Activated T-helper 17 cell treated with anti-CD3 and anti-CD28 coated beads, Interleukin-2, amount 50 U/mL, for 72 hours (primary cell): ENCODE measurements around the gene AK4. TPM values are rescaled to one million over a fixed set of nuclear protein-coding genes. Genes with fewer than 3 reads are reported as not detected.
"Not testable (repeated sequence)": the region's sequence is repeated elsewhere in the genome, so short reads cannot be mapped to it uniquely, and the experiment has no call there.

ENCODE experiments used
- ATAC-seq: fragments of 150-1000 bp; cut with Tn5 transposase; replicated peaks from 2 replicates; pipeline ENCODE4 v1.10.0; 2021; ENCODE audit warnings: mild to moderate bottlenecking, moderate library complexity
- H3K27ac Mint-ChIP-seq: one replicate; pipeline ENCODE4 v1.8.0; 2022; ENCODE audit warnings: mixed read lengths
- H3K27me3 Mint-ChIP-seq: one replicate; pipeline ENCODE4 v1.8.0; 2022; ENCODE audit warnings: mixed read lengths
- H3K36me3 Mint-ChIP-seq: one replicate; pipeline ENCODE4 v1.8.0; 2022; ENCODE audit warnings: low read depth, mild to moderate bottlenecking, mixed read lengths
- H3K4me1 Mint-ChIP-seq: one replicate; pipeline ENCODE4 v1.8.0; 2022; ENCODE audit warnings: mixed read lengths
- H3K4me3 Mint-ChIP-seq: one replicate; pipeline ENCODE4 v1.8.0; 2022; ENCODE audit warnings: mild to moderate bottlenecking, mixed read lengths
- H3K9me3 Mint-ChIP-seq: one replicate; pipeline ENCODE4 v1.8.0; 2022; ENCODE audit warnings: mixed read lengths
- total RNA-seq, 2 donors: library from RNA; stranded (reverse); gene quantifications; one replicate each; pipeline ENCODE4 v1.2.3, GENCODE V29; 2022

Gene AK4
- total RNA-seq, 2 donors from 2014 or later, result 112 to 142 TPM

DNA sequence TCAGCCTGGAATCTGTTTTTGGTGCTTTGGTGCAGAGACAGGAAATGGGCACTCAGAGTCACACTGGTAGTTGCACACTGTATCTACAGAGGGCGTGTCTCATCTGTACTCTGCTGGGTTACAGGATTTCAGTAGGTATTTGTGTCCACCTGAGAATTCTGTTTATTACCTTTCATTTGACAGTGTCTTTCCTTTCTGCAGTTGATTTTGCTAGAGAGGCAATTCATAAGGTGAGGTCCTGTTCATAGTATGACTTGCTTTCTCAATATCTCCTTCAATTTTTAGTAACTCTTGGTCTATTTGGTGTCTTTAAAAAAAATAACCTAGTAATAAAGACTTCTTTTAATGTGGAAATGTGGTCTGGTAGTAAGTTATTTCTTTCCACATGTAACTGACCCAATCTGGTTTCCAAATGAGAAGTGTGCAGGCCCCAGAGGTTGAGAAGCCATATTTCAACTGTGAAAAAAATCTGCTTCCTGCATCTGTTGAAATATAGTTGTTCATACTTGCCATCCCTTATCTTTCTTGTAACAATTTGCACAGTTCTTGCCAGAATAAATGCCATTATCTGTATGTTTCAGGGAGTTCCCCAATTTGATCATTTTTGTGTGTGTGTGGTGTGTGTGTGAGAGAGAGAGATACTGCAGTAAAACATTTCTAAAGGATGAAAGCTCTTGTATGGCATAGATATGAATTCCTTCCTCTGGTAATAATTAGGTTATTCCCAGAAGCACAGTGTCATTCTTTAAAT is 82.9 kb downstream of the AK4 start:
- H3K27me3 Mint-ChIP-seq, result peaks cover 9% of the 10 kb centered on the region
- H3K27ac Mint-ChIP-seq, result peak overlapping the region; percentile 77
- H3K36me3 Mint-ChIP-seq, result peaks cover 6% of the 10 kb centered on the region
- H3K9me3 Mint-ChIP-seq, result no peaks in the 10 kb centered on the region
- H3K4me1 Mint-ChIP-seq, result peaks cover 24% of the 10 kb centered on the region
- ATAC-seq, result peak; percentile 74
- peak overlapping the region; percentile 12 for H3K4me3 Mint-ChIP-seq

DNA sequence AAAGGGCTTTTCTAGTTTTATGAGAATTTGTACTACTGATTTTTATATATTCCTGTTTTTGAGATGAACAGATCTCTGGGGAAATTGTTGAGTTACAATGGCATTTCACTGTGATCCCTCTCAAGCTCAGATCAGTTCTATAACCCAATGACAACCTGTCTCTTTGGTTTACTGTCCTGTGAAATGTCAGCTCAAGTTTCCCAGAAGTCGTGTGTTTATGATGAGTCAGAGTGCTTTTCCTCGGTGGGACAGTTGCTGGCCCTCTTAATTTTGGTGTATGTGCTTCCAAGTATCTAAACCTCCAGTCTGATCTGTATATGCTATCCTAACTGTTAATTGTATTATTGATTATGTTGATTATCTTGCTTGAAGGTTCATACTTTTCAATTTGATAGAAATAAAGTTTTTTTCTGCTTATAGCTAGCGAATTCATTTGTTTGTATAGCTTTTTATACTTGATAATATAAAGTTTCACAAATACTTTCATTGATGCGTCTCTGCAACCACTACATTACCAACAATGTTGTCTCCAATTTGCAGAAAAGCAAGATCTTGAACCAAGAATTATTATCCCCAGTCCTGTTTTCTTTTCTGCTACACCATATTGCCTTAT is 83.8 kb downstream of the AK4 start:
- Mint-ChIP-seq H3K4me1 (peaks cover 24% of the 10 kb centered on the region), H3K4me3 (peak overlapping the region; percentile 5), H3K9me3 (no peaks in the 10 kb centered on the region), H3K27ac (peak overlapping the region; percentile 77), H3K27me3 (peaks cover 9% of the 10 kb centered on the region), H3K36me3 (peaks cover under 1% of the 10 kb centered on the region)
- peak; percentile 30 for ATAC-seq

DNA sequence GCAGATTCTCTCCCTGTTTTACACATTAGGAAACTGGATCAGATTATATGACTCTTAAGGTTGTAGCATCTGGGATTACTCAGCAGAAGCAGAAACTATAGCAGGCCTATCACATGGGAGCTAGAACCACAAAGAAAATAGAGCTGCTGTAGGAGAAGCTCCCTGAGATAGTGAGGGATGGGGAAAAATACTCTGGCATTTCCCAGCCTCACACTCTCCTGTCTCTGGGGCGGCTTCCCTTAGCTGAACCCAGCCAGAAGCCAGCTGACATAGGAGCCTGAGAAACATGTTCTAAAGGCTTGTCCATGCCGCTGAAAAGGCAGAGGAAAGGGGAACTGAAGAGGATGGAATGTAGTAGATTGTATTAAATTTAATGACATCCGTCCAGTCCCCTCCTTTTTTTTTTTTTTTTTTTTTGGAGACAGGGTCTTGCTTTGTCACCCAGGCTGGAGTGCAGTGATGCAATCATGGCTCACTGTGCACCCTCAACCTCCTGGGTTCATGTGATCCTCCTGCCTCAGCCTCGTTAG is 84.5 kb downstream of the AK4 start:
- peaks cover 9% of the 10 kb centered on the region for H3K27me3 Mint-ChIP-seq

DNA sequence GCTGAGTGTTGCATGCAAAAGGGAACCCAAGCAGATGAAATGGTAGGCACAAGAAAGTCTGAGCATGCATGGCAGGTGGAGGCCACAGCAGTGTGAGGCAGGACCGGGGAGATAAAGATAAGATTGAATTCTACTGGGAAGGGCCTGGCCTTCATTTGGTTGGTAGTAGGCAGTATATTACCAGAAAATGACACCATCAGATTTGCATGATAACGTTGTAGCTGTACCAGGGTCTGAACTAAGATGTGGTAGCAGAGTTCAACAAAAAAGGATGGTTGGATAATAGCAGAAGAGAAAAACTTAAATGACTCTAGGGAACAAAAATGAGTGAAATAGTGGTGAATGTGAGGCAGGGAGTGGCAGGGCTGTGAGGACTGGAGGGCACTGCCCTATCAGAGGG is 85.8 kb downstream of the AK4 start:
- Mint-ChIP-seq H3K4me3 (no peak overlapping the region), H3K27ac (no peak overlapping the region), H3K36me3 (no peaks in the 10 kb centered on the region), H3K27me3 (peaks cover 9% of the 10 kb centered on the region), H3K4me1 (peaks cover 24% of the 10 kb centered on the region), H3K9me3 (no peaks in the 10 kb centered on the region)
- ATAC-seq, result no peak

More for the DNA sequence above, 84.5 kb downstream of the AK4 start:
- peak overlapping the region; percentile 77 for H3K27ac Mint-ChIP-seq
- peak overlapping the region; percentile 5 for H3K4me3 Mint-ChIP-seq
- ATAC-seq, result peak; percentile 73
- H3K4me1 Mint-ChIP-seq, result peaks cover 24% of the 10 kb centered on the region
- H3K36me3 Mint-ChIP-seq, result no peaks in the 10 kb centered on the region
- no peaks in the 10 kb centered on the region for H3K9me3 Mint-ChIP-seq

DNA sequence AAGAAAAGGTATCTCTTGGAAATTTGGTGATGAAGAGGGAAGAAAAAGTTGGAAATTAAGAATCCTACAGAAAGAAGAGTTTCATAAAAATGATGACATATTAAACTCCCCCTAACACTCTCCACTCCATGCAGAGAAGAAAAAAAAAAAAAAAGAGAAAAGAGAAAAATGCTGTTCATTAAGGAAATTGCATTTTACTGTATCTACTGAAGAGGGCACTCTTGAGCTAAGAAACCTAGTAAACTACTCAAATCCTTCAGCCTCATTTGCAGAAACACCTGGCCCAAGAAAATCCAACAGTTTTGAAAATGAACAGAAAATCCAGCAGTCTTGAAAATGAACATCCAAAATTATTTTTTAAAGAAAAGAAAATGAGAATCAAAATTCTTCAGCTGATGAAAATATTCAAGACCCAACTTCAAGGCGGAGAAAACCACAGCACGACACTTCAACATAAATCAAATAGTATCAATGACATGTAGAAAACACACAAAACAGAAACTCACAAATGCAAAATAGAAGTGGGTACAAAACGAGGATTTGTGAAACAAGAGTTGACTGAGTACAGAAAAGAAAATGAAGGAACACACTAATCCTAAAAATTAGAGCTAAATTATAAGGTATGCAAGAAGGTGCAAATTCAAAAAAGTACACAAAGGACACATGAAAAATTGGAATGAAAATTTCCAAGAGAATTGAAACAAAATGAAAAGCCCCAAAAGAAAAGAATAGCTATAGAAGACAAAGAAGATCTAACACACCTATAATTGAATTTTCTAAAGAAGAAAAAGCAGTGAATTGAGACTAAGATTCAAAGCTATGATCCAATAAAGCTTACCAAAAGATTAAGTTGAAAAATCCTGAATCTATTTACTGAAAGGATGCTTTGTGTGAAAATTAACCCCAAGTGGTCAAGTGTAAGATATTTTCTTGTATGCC is 88.1 kb downstream of the AK4 start:
- peaks cover 12% of the 10 kb centered on the region for H3K4me1 Mint-ChIP-seq
- no peak for ATAC-seq
- peaks cover 10% of the 10 kb centered on the region for H3K27me3 Mint-ChIP-seq
- H3K9me3 Mint-ChIP-seq, result no peaks in the 10 kb centered on the region
- no peak overlapping the region for H3K4me3 Mint-ChIP-seq
- H3K27ac Mint-ChIP-seq, result no peak overlapping the region
- no peaks in the 10 kb centered on the region for H3K36me3 Mint-ChIP-seq

DNA sequence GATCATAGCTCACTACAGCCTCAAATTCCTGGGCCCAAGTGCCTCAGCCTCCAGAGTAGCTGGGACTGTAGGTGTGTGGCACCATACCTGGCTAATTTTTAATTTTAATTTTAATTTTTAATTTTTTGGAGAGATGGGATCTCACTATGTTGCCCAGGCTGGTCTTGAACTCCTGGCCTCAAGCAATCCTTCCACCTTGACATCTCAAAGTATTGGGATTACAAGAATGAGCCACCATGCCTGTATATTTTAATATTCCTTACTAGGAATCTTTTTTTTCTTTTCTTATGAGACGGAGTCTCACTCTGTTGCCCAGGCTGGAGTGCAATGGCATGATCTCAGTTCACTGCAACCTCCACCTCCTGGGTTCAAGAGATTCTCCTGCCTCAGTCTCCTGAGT is 89.1 kb downstream of the AK4 start:
- H3K36me3 Mint-ChIP-seq, H3K4me1 Mint-ChIP-seq, H3K9me3 Mint-ChIP-seq, ATAC-seq, H3K4me3 Mint-ChIP-seq, H3K27ac Mint-ChIP-seq: not testable (repeated sequence)
- peaks cover 10% of the 10 kb centered on the region for H3K27me3 Mint-ChIP-seq

DNA sequence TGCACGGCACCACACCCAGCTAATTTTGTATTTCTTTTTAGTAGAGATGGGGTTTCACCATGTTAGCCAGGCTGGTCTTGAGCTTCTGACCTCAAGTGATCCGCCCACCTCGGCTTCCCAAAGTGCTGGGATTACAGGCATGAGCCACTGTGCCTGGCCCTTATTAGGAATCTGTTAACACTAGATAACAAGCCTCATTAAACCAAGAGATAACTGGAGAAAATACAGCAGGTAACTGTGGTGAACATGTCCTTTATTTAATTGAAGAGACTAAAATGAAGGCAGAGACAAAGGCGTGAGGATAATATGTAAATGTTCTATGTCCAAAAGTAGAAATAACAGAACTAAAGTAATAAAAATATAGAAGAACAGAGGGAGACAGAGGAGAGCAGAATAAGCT is 89.5 kb downstream of the AK4 start:
- Mint-ChIP-seq H3K4me1 (peaks cover under 1% of the 10 kb centered on the region), H3K27me3 (peaks cover 10% of the 10 kb centered on the region), H3K4me3 (no peak overlapping the region), H3K36me3 (no peaks in the 10 kb centered on the region), H3K27ac (no peak overlapping the region), H3K9me3 (no peaks in the 10 kb centered on the region)
- ATAC-seq, result no peak

DNA sequence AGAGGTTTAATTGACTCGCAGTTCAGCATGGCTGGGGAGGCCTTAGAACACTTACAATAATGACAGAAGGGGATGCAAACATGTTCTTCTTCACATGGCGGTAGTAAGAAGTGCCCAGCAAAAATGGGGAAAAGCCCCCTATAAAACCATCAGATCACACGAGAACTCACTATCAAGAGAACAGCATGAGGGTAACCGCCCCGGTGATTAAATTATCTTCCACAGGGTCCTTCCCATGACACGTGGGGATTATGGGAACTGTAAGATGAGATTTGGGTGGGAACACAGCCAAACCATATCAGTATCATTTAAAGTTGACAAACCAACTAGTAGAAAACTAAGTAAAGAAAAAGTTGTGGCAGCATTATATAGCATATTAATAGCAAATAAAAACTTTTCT is 90.0 kb downstream of the AK4 start:
- Mint-ChIP-seq H3K4me3 (no peak overlapping the region), H3K36me3 (no peaks in the 10 kb centered on the region), H3K9me3 (no peaks in the 10 kb centered on the region), H3K27me3 (peaks cover 10% of the 10 kb centered on the region), H3K27ac (no peak overlapping the region), H3K4me1 (no peaks in the 10 kb centered on the region)
- ATAC-seq, result no peak

DNA sequence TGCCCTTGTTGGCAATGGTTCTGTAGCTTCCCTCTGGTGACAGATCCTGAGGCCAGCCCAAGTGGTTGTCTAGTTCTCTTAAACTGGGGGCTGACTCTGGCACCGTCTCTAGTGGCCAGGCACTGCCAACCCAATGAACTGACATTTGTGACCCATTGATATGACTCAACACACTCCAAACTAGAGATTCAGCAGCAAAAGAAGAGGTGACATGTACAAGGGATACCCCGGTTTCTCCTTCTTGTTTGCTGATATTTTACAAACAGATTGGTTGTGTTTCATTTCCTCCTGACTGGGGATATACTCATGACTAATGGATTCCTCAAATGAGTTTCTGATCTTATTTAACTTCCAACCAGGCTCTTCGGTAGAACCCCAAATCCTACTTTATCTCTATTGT is 95.5 kb downstream of the AK4 start:
- H3K27ac Mint-ChIP-seq, result no peak overlapping the region
- no peaks in the 10 kb centered on the region for H3K36me3 Mint-ChIP-seq
- no peaks in the 10 kb centered on the region for H3K4me1 Mint-ChIP-seq
- H3K9me3 Mint-ChIP-seq, result no peaks in the 10 kb centered on the region
- H3K4me3 Mint-ChIP-seq, result no peak overlapping the region
- H3K27me3 Mint-ChIP-seq, result peaks cover 24% of the 10 kb centered on the region
- ATAC-seq, result peak; percentile 56

DNA sequence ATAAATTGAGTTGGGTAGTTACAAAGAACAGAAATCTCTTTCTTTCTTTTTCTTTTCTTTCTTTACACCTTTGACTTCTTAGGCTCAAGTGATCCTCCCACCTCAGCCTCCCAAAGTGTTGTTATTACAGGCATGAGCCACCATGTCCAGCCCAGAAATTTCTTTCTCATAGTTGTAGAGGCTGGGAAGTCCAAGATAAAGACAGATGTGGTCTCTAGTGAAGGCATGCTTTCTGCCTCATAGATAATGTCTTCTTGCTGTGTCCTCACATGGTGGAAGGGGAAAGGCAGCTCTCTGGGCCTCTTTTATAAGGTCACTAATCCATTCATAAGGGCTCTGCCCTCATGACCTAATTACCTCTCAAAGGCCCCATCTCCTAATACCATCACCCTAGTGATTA is 97.3 kb downstream of the AK4 start:
- no peak overlapping the region for H3K27ac Mint-ChIP-seq
- no peaks in the 10 kb centered on the region for H3K36me3 Mint-ChIP-seq
- H3K9me3 Mint-ChIP-seq, result no peaks in the 10 kb centered on the region
- H3K4me3 Mint-ChIP-seq, result no peak overlapping the region
- no peaks in the 10 kb centered on the region for H3K4me1 Mint-ChIP-seq
- H3K27me3 Mint-ChIP-seq, result peaks cover 19% of the 10 kb centered on the region
- no peak for ATAC-seq

DNA sequence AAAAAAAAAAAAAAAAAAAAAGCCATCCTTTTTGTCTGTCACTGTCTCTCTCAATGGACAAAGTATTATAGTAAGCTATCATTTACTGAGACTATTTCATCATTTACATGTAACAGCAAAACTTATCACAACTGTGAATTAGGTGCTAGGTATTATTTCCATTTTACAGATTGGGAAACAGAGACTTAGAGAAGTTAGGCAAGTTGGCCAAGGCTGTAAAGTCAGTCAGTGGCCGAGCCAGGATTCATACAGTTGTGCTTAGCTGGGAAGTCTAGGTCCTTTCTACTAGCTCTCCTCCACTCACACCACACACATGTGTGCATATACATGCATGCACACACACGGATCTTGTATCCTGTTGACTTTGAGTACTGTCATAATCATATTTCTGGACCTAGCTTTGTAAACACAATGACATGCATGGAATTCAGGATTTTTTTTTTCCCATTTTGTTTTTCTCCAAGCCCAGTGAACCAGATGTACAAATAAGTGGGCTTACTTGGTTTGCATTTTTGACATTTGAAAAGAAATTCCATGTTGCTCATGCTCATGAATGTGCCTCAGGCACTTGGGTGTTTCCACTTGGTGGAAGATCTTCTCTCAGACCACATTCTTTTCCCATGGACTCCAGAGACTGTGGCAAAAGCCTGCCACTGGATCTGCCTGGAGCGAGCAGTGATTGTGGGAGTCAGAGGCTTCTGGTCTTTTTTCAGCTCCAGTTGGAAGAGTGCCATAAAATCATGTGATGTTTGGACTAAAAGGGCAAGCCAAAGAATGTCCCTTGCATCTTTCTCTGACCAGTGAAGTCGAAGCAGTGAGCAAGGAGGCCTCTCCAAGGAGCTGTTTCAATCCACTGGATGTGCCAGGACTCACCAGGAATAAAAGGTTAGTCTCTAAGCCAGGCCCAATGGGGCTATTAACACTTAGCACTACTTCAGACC is 99.7 kb downstream of the AK4 start:
- H3K4me1 Mint-ChIP-seq, result no peaks in the 10 kb centered on the region
- H3K9me3 Mint-ChIP-seq, result no peaks in the 10 kb centered on the region
- no peak overlapping the region for H3K4me3 Mint-ChIP-seq
- H3K27ac Mint-ChIP-seq, result no peak overlapping the region
- ATAC-seq, result no peak
- H3K36me3 Mint-ChIP-seq, result no peaks in the 10 kb centered on the region
- peaks cover 19% of the 10 kb centered on the region for H3K27me3 Mint-ChIP-seq

DNA sequence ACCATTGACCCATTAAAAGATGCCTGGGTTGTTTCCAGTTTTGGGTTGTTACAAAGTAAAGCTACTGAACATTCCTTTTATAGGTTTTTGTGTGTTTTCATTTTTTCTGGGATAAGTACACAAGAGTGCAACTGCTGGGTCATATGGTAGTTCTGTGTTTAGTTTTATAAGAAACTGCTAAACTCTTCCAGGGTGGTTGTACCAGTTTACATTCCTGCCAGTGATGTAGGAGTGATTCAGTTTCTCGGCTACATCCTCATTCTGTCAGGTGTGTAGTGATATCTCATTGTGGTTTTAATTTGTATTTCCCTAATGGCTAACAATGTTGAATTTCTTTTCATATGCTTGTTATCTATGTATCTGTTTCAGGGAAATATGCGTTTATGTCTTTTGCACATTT is 102.8 kb downstream of the AK4 start:
- H3K27ac Mint-ChIP-seq, result no peak overlapping the region
- no peak overlapping the region for H3K4me3 Mint-ChIP-seq
- H3K27me3 Mint-ChIP-seq, result peaks cover 8% of the 10 kb centered on the region
- no peaks in the 10 kb centered on the region for H3K9me3 Mint-ChIP-seq
- no peaks in the 10 kb centered on the region for H3K36me3 Mint-ChIP-seq
- no peak for ATAC-seq
- H3K4me1 Mint-ChIP-seq, result peaks cover 12% of the 10 kb centered on the region

DNA sequence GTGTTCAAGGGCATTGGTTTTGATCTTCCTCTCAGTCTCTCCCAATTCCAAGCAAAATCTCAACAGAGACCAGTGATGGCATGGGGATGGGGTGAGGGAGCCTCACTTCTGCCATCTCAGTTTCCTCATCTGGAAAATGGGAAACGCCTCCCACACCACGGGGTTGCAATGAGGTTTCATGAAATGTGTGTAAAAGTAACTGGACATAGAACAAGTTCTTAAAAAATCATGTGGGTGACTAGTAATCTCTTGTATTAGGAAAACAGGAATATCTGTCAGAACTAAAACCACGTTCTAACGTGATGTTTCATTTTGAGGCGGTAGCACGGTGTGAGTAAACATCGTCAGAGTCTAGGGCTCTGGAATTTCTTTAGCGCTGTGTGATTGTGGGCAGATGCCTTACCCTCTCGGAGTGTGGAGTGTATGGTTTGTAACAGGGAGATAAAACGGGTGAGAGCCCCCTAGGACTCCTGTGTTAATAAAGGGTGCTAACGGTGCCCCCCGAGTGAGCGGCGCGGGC is 105.9 kb downstream of the AK4 start:
- Mint-ChIP-seq H3K36me3 (no peaks in the 10 kb centered on the region), H3K9me3 (no peaks in the 10 kb centered on the region), H3K4me3 (peak overlapping the region; percentile 91), H3K27ac (peak overlapping the region; percentile 76), H3K4me1 (peaks cover 12% of the 10 kb centered on the region), H3K27me3 (peaks cover 5% of the 10 kb centered on the region)
- peak; percentile 75 for ATAC-seq
